ENCODE measurements around the gene NPIPB13. TPM values are rescaled to one million over a fixed set of nuclear protein-coding genes. Genes with fewer than 3 reads are reported as not detected.

NPIPB13 gene
- total RNA-seq, result 0.33 and 0.39 TPM in 2 replicates

DNA sequence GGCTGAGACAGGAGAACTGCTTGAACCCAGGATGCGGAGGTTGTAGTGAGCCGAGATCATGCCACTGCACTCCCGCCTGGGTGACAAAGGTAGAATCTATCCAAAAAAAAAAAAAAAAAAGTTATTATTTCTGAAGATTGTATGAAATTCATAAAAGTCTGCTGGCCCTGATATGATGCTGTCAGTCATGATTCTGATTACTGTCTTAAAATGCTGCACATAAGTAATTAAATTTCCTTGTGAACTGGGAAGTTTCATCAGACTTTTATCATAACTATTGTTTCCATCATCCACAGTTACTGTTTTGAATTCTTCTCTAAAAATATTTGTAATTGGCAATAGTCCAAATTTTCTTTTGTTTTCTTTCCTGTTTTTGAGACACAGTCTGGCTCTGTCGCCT, at the start of gene NPIPB13:
Gene NPIPB13, minus strand, starts transcription at position 101 of the 400 bp plus-strand sequence. CDS start 2,906 bp downstream, outside the sequence.

DNA sequence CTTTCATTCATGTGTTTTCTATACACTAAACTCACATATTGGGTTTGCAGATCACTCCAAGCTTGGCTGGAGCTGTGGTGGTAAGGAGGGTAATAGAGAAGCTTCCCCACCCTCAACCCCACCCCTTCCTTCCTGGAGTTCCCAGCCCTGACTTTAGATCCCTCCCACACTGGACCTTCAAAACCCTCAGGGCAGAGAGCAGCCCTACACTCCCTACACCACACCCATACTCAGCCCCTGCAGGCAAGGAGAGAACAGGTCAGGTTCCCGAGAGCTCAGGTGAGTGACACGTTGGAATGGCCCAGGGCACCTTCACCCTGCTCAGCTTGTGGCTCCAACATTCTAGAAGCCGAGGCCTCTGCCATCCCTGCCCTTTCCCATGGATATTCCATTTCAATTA, 49.2 kb downstream of the NPIPB13 start, which contains the start of gene SULT1A3:
Gene SULT1A3, plus strand, starts transcription at position 207 of the 400 bp plus-strand sequence. CDS start 1,474 bp downstream, outside the sequence.

Small RNA genes within 50 kb of the gene (small RNA-seq; reads per million reads assigned to genes)
- gene AC106782.4, result not detected

Other genes starting within 250 kb of the NPIPB13 start
- gene DOC2A, start 237.5 kb downstream of the NPIPB13 start, total RNA-seq, result not detected in 2 replicates
- gene C16orf92, start 225.3 kb downstream of the NPIPB13 start, total RNA-seq, result not detected in 2 replicates
- not detected in 2 replicates for gene TLCD3B, start 217.2 kb downstream of the NPIPB13 start, total RNA-seq
- 572 and 1,018 TPM in 2 replicates for gene ALDOA, start 182.7 kb downstream of the NPIPB13 start, total RNA-seq
- gene PPP4C, start 172.5 kb downstream of the NPIPB13 start, total RNA-seq, result 273 and 323 TPM in 2 replicates
- 1.6 and 4.7 TPM in 2 replicates for gene TBX6, start 156.6 kb downstream of the NPIPB13 start, total RNA-seq
- gene YPEL3, start 152.3 kb downstream of the NPIPB13 start, total RNA-seq, result 44.5 and 59.7 TPM in 2 replicates
- 1.1 and 2.7 TPM in 2 replicates for gene GDPD3, start 134.9 kb downstream of the NPIPB13 start, total RNA-seq
- gene MAPK3, start 125.3 kb downstream of the NPIPB13 start, total RNA-seq, result 36.5 and 36.7 TPM in 2 replicates
- 5.1 and 5.7 TPM in 2 replicates for gene CORO1A, start 64.9 kb downstream of the NPIPB13 start, total RNA-seq
- 42.0 and 117 TPM in 2 replicates for gene BOLA2B, start 54.8 kb downstream of the NPIPB13 start, total RNA-seq
- gene SLX1A, start 54.6 kb downstream of the NPIPB13 start, total RNA-seq, result 21.9 and 46.3 TPM in 2 replicates
- 4.1 and 4.7 TPM in 2 replicates for gene SULT1A3, start 49.2 kb downstream of the NPIPB13 start, total RNA-seq
- gene CD2BP2, start 106.8 kb upstream of the NPIPB13 start, total RNA-seq, result 37.5 and 38.1 TPM in 2 replicates
- gene TBC1D10B, start 122.0 kb upstream of the NPIPB13 start, total RNA-seq, result 31.7 and 39.7 TPM in 2 replicates
- gene MYL11, start 126.3 kb upstream of the NPIPB13 start, total RNA-seq, result not detected in 2 replicates
- gene SEPTIN1, start 134.1 kb upstream of the NPIPB13 start, total RNA-seq, result 0.39 TPM in 1 of 2 replicates, not detected in the other
- 6.7 and 8.4 TPM in 2 replicates for gene ZNF48, start 146.9 kb upstream of the NPIPB13 start, total RNA-seq
- 7.1 and 11.8 TPM in 2 replicates for gene ZNF771, start 159.1 kb upstream of the NPIPB13 start, total RNA-seq
- gene DCTPP1, start 181.6 kb upstream of the NPIPB13 start, total RNA-seq, result 13.0 and 15.4 TPM in 2 replicates
- gene SEPHS2, start 197.4 kb upstream of the NPIPB13 start, total RNA-seq, result 7.4 and 8.6 TPM in 2 replicates
- gene ITGAL, start 224.3 kb upstream of the NPIPB13 start, total RNA-seq, result not detected in 2 replicates